ENCODE results near the gene MS4A10. TPM values are rescaled to one million over a fixed set of nuclear protein-coding genes. Genes with fewer than 3 reads are reported as not detected.

The MS4A10 gene
- total RNA-seq, 2 donors from 2014 or later = not detected

GRCh38 chr11:60781286-60781980, 3.7 kb upstream of the MS4A10 start:
- H3K4me1 ChIP-seq = no peaks in the 10 kb centered on the region
- intact Hi-C loops (cut with DNase I) = no loop called here
- DNase-seq (no peak), ATAC-seq (no peak)
- WGBS, 2 donors = 70 to 72% methylated on average over 7 of the region's 7 CpGs
- H3K27ac ChIP-seq = no peak overlapping the region
- TF ChIP-seq POLR2A (IDR thresholded peaks at IDR 0.05) = no peak
- TF ChIP-seq, protein P1, sequence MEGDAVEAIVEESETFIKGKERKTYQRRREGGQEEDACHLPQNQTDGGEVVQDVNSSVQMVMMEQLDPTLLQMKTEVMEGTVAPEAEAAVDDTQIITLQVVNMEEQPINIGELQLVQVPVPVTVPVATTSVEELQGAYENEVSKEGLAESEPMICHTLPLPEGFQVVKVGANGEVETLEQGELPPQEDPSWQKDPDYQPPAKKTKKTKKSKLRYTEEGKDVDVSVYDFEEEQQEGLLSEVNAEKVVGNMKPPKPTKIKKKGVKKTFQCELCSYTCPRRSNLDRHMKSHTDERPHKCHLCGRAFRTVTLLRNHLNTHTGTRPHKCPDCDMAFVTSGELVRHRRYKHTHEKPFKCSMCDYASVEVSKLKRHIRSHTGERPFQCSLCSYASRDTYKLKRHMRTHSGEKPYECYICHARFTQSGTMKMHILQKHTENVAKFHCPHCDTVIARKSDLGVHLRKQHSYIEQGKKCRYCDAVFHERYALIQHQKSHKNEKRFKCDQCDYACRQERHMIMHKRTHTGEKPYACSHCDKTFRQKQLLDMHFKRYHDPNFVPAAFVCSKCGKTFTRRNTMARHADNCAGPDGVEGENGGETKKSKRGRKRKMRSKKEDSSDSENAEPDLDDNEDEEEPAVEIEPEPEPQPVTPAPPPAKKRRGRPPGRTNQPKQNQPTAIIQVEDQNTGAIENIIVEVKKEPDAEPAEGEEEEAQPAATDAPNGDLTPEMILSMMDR (IDR thresholded peaks at IDR 0.05) = no peak
- H3K4me3 ChIP-seq = no peak overlapping the region
- H3K36me3 ChIP-seq (replicated peaks in 1 of 2; ENCODE audit: insufficient read depth in 1 of 2, low read depth in 2 of 2) = no peaks in the 10 kb centered on the region
- H3K9me3 ChIP-seq = no peaks in the 10 kb centered on the region
- no peaks in the 10 kb centered on the region for H3K27me3 ChIP-seq

DNA sequence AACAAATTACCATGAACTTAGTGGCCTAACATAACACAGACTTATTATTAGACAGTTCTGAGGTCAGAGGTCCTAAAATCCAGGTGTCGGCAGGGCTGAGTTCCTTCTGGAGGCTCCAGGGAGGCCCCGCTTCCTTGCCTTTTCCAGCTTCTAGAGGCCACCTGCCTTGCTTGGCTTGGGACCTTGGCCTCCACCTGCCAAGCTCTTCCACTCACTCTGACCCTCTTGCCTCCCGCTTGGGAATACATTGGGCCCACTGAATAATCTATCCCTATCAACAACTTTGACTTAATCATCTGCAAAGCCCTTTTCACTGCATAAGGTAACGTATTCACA, 3.2 kb upstream of the MS4A10 start:
- DNase-seq (no peak), ATAC-seq (no peak)
- intact Hi-C loops (cut with DNase I) = no loop called here
- Histone ChIP-seq H3K4me1 (no peaks in the 10 kb centered on the region), H3K9me3 (no peaks in the 10 kb centered on the region), H3K4me3 (no peak overlapping the region), H3K36me3 (replicated peaks in 1 of 2; ENCODE audit: insufficient read depth in 1 of 2, low read depth in 2 of 2) (no peaks in the 10 kb centered on the region), H3K27ac (no peak overlapping the region), H3K27me3 (no peaks in the 10 kb centered on the region)
- WGBS, 2 donors = 90 to 93% methylated on average over 4 of the region's 4 CpGs
- TF ChIP-seq POLR2A (IDR thresholded peaks at IDR 0.05) = no peak
- TF ChIP-seq, protein P1 (IDR thresholded peaks at IDR 0.05) = no peak

DNA sequence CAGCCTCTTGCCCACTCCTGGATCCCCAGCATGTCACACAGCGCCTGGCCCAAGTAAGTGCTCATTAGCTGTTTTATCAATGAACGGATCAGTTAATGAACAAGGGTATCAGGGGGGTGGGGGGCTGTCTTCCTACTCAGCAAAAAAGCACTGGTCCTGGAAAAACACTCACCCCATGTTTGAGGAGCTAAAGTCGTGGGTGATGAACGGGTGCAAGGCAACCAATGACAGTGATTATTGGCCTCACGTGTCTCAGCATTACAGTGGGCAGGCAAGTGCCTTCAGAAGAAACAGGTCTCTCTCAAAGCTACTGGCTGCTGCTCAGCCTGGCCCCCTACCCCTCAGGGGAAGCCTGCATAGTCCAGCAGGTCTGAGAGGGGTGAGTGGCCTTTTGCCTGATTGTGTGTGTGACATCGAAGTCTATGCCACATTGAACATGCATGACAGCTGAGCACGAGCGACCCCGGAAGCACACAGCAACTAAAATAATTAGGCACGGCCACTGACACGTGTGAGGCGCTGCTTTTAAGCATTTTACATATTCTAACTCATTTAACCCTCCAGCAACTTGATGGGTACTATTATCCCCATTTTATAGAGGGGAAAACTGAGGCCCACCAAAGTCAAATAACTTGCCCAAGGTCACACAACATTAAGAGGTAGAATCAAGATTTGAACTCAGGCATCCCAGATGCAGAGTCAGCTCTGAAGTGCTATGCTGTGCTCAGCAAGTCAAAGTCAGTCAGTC, 2.6 kb upstream of the MS4A10 start:
- no peak overlapping the region for H3K27ac ChIP-seq
- no peak for DNase-seq
- 67 to 87% methylated on average over 11 to 12 of the region's 12 CpGs for WGBS, 2 donors
- no peak for TF ChIP-seq POLR2A (IDR thresholded peaks at IDR 0.05)
- H3K4me3 ChIP-seq = no peak overlapping the region
- H3K9me3 ChIP-seq = no peaks in the 10 kb centered on the region
- no peak for ATAC-seq
- no peaks in the 10 kb centered on the region for H3K27me3 ChIP-seq
- intact Hi-C loops (cut with DNase I) = no loop called here
- H3K36me3 ChIP-seq (replicated peaks in 1 of 2; ENCODE audit: insufficient read depth in 1 of 2, low read depth in 2 of 2) = no peaks in the 10 kb centered on the region
- no peaks in the 10 kb centered on the region for H3K4me1 ChIP-seq

- no peak overlapping the region for H3K27ac ChIP-seq
- TF ChIP-seq, protein P1 (IDR thresholded peaks at IDR 0.05) = no peak
- TF ChIP-seq POLR2A (IDR thresholded peaks at IDR 0.05) = no peak
- no peaks in the 10 kb centered on the region for H3K9me3 ChIP-seq
- DNase-seq = no peak
- H3K4me3 ChIP-seq = no peak overlapping the region
- WGBS, 2 donors = 79 to 89% methylated on average over 7 to 8 of the region's 8 CpGs
- ATAC-seq = no peak
- H3K27me3 ChIP-seq = no peaks in the 10 kb centered on the region
- H3K4me1 ChIP-seq = no peaks in the 10 kb centered on the region
- intact Hi-C loops (cut with DNase I) = no loop called here
- H3K36me3 ChIP-seq (replicated peaks in 1 of 2; ENCODE audit: insufficient read depth in 1 of 2, low read depth in 2 of 2) = no peaks in the 10 kb centered on the region
Measured at GRCh38 chr11:60783141-60783484, 2.0 kb upstream of the MS4A10 start.

DNA sequence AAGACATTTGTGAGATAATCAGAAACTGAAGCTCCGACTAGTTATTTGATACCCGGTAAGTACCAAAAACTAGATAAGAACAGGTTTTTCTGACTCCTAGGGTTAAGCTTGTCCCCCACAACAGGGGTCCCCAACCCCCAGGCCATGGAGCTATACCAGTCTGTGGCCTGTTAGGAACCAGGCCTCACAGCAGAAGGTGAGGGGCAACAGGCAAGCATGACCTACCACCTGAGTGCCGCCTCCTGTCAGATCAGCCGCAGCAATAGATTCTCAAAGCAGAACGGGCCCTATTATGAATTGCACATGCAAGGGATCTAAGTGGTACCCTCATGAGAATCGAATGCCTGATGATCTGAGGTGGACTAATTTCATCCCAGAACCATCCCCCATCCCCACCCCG, 1.2 kb upstream of the MS4A10 start:
- no peak for ATAC-seq
- Histone ChIP-seq H3K27me3 (no peaks in the 10 kb centered on the region), H3K4me3 (no peak overlapping the region), H3K4me1 (no peaks in the 10 kb centered on the region), H3K9me3 (no peaks in the 10 kb centered on the region), H3K27ac (no peak overlapping the region), H3K36me3 (replicated peaks in 1 of 2; ENCODE audit: insufficient read depth in 1 of 2, low read depth in 2 of 2) (no peaks in the 10 kb centered on the region)
- TF ChIP-seq, protein P1 (IDR thresholded peaks at IDR 0.05) = no peak
- TF ChIP-seq POLR2A (IDR thresholded peaks at IDR 0.05) = no peak
- no peak for DNase-seq
- 82 to 85% methylated on average over 7 of the region's 7 CpGs for WGBS, 2 donors
- intact Hi-C loops (cut with DNase I) = no loop called here

Data from body of pancreas (tissue), 4 donors.